ENCODE data around the gene WRAP73.
A peak's percentile ranks its signal among the peaks of the same experiment; 100 is the strongest.

The WRAP73 gene

GRCh38 chr1:3620708-3621107, 29.2 kb downstream of the WRAP73 start:
- Histone ChIP-seq H2AFZ (ENCODE audit: low read depth, low read length, severe bottlenecking) (no peak overlapping the region), H3F3A (ENCODE audit: insufficient read depth) (no peaks in the 10 kb centered on the region), H3K36me3 (ENCODE audit: low read length) (no peaks in the 10 kb centered on the region), H3K4me3 (ENCODE audit: insufficient read depth, low read length, poor library complexity, severe bottlenecking) (no peak overlapping the region), H3K4me2 (ENCODE audit: low read depth, low read length, poor library complexity, severe bottlenecking) (no peak overlapping the region), H3K27ac (ENCODE audit: low read depth, low read length) (no peak overlapping the region), H3K9me2 (replicated peaks; ENCODE audit: insufficient read depth, low read length) (no peaks in the 10 kb centered on the region), H3K9ac (ENCODE audit: low read length) (no peak overlapping the region), H3K79me2 (ENCODE audit: insufficient read depth, low read length) (no peaks in the 10 kb centered on the region), H4K20me1 (ENCODE audit: low read depth, low read length) (no peaks in the 10 kb centered on the region), H3K9me3 (ENCODE audit: insufficient read depth, low read length) (no peaks in the 10 kb centered on the region), H3K27me3 (ENCODE audit: low read length) (no peaks in the 10 kb centered on the region)
- no peak for TF ChIP-seq EZH2phosphoT487 (conservative IDR thresholded peaks at IDR 0.05; ENCODE audit: low read length)
- TF ChIP-seq CTCF (IDR thresholded peaks at IDR 0.05; ENCODE audit: insufficient read depth, low read length, poor library complexity, severe bottlenecking) = no peak

- H3K4me2 ChIP-seq (ENCODE audit: low read depth, low read length, poor library complexity, severe bottlenecking) = no peak overlapping the region
- H4K20me1 ChIP-seq (ENCODE audit: low read depth, low read length) = no peaks in the 10 kb centered on the region
- H3K9ac ChIP-seq (ENCODE audit: low read length) = no peak overlapping the region
- H3K27ac ChIP-seq (ENCODE audit: low read depth, low read length) = no peak overlapping the region
- no peaks in the 10 kb centered on the region for H3K9me3 ChIP-seq (ENCODE audit: insufficient read depth, low read length)
- no peaks in the 10 kb centered on the region for H3F3A ChIP-seq (ENCODE audit: insufficient read depth)
- H3K27me3 ChIP-seq (ENCODE audit: low read length) = no peaks in the 10 kb centered on the region
- H3K9me2 ChIP-seq (replicated peaks; ENCODE audit: insufficient read depth, low read length) = no peaks in the 10 kb centered on the region
- H3K4me3 ChIP-seq (ENCODE audit: insufficient read depth, low read length, poor library complexity, severe bottlenecking) = no peak overlapping the region
- no peak overlapping the region for H2AFZ ChIP-seq (ENCODE audit: low read depth, low read length, severe bottlenecking)
- TF ChIP-seq CTCF (IDR thresholded peaks at IDR 0.05; ENCODE audit: insufficient read depth, low read length, poor library complexity, severe bottlenecking) (peak; percentile 25), EZH2phosphoT487 (conservative IDR thresholded peaks at IDR 0.05; ENCODE audit: low read length) (no peak)
- H3K36me3 ChIP-seq (ENCODE audit: low read length) = no peaks in the 10 kb centered on the region
- no peaks in the 10 kb centered on the region for H3K79me2 ChIP-seq (ENCODE audit: insufficient read depth, low read length)
These were observed 30.8 kb downstream of the WRAP73 start for GRCh38 chr1:3618881-3619671.

- H3K36me3 ChIP-seq (ENCODE audit: low read length) = no peaks in the 10 kb centered on the region
- TF ChIP-seq EZH2phosphoT487 (conservative IDR thresholded peaks at IDR 0.05; ENCODE audit: low read length) (no peak), CTCF (IDR thresholded peaks at IDR 0.05; ENCODE audit: insufficient read depth, low read length, poor library complexity, severe bottlenecking) (no peak)
- no peaks in the 10 kb centered on the region for H3K9me3 ChIP-seq (ENCODE audit: insufficient read depth, low read length)
- H4K20me1 ChIP-seq (ENCODE audit: low read depth, low read length) = no peaks in the 10 kb centered on the region
- H3K4me3 ChIP-seq (ENCODE audit: insufficient read depth, low read length, poor library complexity, severe bottlenecking) = no peak overlapping the region
- no peak overlapping the region for H2AFZ ChIP-seq (ENCODE audit: low read depth, low read length, severe bottlenecking)
- no peaks in the 10 kb centered on the region for H3K9me2 ChIP-seq (replicated peaks; ENCODE audit: insufficient read depth, low read length)
- H3K79me2 ChIP-seq (ENCODE audit: insufficient read depth, low read length) = no peaks in the 10 kb centered on the region
- H3K9ac ChIP-seq (ENCODE audit: low read length) = no peak overlapping the region
- H3K27me3 ChIP-seq (ENCODE audit: low read length) = no peaks in the 10 kb centered on the region
- no peak overlapping the region for H3K4me2 ChIP-seq (ENCODE audit: low read depth, low read length, poor library complexity, severe bottlenecking)
- H3K27ac ChIP-seq (ENCODE audit: low read depth, low read length) = no peak overlapping the region
- H3F3A ChIP-seq (ENCODE audit: insufficient read depth) = no peaks in the 10 kb centered on the region
These were observed 31.4 kb downstream of the WRAP73 start for GRCh38 chr1:3618531-3618880.
